HFFc6 (cell line): ENCODE results near the gene ZFP3. TPM values are rescaled to one million over a fixed set of nuclear protein-coding genes. Genes with fewer than 3 reads are reported as not detected.
A peak's percentile ranks its signal among the peaks of the same experiment; 100 is the strongest.
"Not testable (repeated sequence)": the region's sequence is repeated elsewhere in the genome, so short reads cannot be mapped to it uniquely, and the experiment has no call there.

Experiments
- DNase-seq: peaks from one replicate; pipeline ENCODE4 v3.0.0-alpha.2; 2018
- H3K27ac Mint-ChIP-seq: 2 replicates; pipeline ENCODE4 v1.8.0; 2020; ENCODE audit warnings: mild to moderate bottlenecking, mixed read lengths
- H3K27me3 Mint-ChIP-seq: 2 replicates; pipeline ENCODE4 v1.8.0; 2021; ENCODE audit warnings: mild to moderate bottlenecking, moderate library complexity, mixed read lengths; ENCODE audit not compliant: insufficient read depth
- H3K36me3 Mint-ChIP-seq: 2 replicates; pipeline ENCODE4 v1.8.0; 2021; ENCODE audit warnings: low read depth, mixed read lengths
- H3K4me1 Mint-ChIP-seq: 2 replicates; pipeline ENCODE4 v1.8.0; 2020; ENCODE audit warnings: low read depth, mixed read lengths
- H3K4me3 Mint-ChIP-seq: 2 replicates; pipeline ENCODE4 v1.8.0; 2020; ENCODE audit warnings: mild to moderate bottlenecking, moderate library complexity, mixed read lengths
- H3K9me3 Mint-ChIP-seq: 2 replicates; pipeline ENCODE4 v1.8.0; 2020; ENCODE audit warnings: mild to moderate bottlenecking, mixed read lengths
- CTCF ChIP-seq: fragments of 200-600 bp; sonication (generic); IDR thresholded peaks from 2 replicates; pipeline ENCODE4 v1.5.0; 2021; ENCODE audit warnings: antibody characterized with exemption, mild to moderate bottlenecking
- long read RNA-seq: library from polyadenylated mRNA; unstranded; transcript quantifications from one replicate; pipeline ENCODE4 v2.0.0, GENCODE V29; 2019
- total RNA-seq, 6 experiments: library from RNA; stranded (reverse); fragmentation: NEBNext Ultra II Directional; extraction: Animal tissue kit (Norgen Biotek cat#: 25700); gene quantifications; 2 replicates in 1 of 6; 3 replicates in 5 of 6; pipeline ENCODE4 v1.2.3, GENCODE V29; 2021

The ZFP3 gene
- under 1 TPM in 5 of 6 experiments, not detected in 1; 0.09 to 0.19 (median 0.13) TPM for total RNA-seq
- long read RNA-seq = 0 reads

DNA sequence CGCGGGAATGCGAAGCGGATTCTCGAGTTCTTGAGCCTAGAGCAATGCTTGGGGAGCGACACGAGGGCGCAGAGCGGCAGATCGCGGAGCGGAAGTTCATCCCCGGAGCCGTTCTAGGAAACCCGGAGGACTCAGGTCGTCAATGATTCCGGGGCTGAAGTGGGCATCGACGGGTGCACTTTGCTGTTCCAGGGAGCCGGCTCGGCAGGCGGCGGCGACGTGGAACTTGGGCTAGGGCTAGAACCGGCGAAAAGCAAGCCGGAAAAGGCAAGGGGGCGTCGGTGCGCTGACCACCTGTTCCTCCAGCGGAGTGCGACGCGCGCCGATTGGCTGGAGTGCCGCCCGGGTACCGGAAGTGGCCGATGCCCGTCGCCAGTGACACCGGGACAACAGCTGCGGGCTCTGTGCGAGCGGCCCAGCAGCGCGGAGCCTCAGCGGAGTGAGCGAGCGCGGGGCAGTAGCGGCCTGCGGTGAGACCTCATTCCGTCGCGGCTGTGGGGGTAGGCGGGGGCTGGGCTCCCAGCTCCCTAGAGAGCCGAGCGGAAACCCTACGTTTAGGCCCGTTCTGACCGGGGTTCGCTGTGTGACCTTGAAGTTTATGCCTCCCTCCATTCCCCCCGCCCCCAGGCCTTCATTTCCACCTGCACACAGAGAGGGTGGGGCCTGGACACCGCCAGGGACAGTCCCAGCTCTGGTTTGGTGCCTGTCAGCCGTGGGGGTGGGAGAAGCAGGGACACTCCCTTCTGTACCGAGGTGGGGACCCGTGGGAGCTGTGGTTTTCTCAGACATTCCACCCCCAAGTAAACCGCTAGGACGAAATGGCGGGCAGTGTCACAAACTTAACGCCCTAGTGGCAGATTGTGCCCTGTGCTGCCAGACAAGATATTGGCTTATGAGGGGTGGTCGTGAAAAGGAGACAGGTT, at the start of gene ZFP3:
Gene ZFP3 (plus strand): TSS at position 362 of the 923 bp plus-strand sequence. CDS start 13,038 bp downstream, outside the sequence.
- no peak within 1 kb of the TSS for H3K27ac Mint-ChIP-seq
- no peak for TF ChIP-seq CTCF
- H3K4me1 Mint-ChIP-seq = no peaks in the 10 kb centered on the region
- H3K27me3 Mint-ChIP-seq = peaks cover 2% of the 10 kb centered on the region; the same call in 1 of the 2 replicates
- DNase-seq = no peak
- H3K4me3 Mint-ChIP-seq = peak within 1 kb of the TSS; percentile 71
- H3K36me3 Mint-ChIP-seq = peaks cover 12% of the 10 kb centered on the region
- H3K9me3 Mint-ChIP-seq = peaks cover 34% of the 10 kb centered on the region

- H3K4me1 Mint-ChIP-seq = peaks cover 12% of the 10 kb centered on the region
- not testable (repeated sequence) for DNase-seq, H3K36me3 Mint-ChIP-seq, H3K4me3 Mint-ChIP-seq, H3K27ac Mint-ChIP-seq, H3K27me3 Mint-ChIP-seq, H3K9me3 Mint-ChIP-seq
Observed at GRCh38 chr17:5030168-5030567, 48.1 kb upstream of the ZFP3 start.

- peak; percentile 88 for TF ChIP-seq CTCF
- DNase-seq = peak; percentile 60
- Mint-ChIP-seq H3K27me3 (peaks cover 8% of the 10 kb centered on the region), H3K9me3 (no peaks in the 10 kb centered on the region), H3K36me3 (no peaks in the 10 kb centered on the region), H3K27ac (0 out of 2 replicates have a peak overlapping the region, but pooled peaks have one; percentile 17), H3K4me3 (peak overlapping the region; percentile 80), H3K4me1 (peaks cover 6% of the 10 kb centered on the region)
Observed at GRCh38 chr17:5031365-5032082, 46.7 kb upstream of the ZFP3 start.

GRCh38 chr17:5032865-5033264, 45.4 kb upstream of the ZFP3 start:
- Mint-ChIP-seq H3K4me3 (no peak overlapping the region), H3K36me3 (no peaks in the 10 kb centered on the region), H3K4me1 (peaks cover 6% of the 10 kb centered on the region), H3K27ac (no peak overlapping the region), H3K27me3 (peaks cover 15% of the 10 kb centered on the region), H3K9me3 (no peaks in the 10 kb centered on the region)
- TF ChIP-seq CTCF = no peak
- DNase-seq = no peak

GRCh38 chr17:5033352-5034015, 44.8 kb upstream of the ZFP3 start:
- H3K9me3 Mint-ChIP-seq = no peaks in the 10 kb centered on the region
- H3K4me1 Mint-ChIP-seq = peaks cover 6% of the 10 kb centered on the region
- H3K27me3 Mint-ChIP-seq = peaks cover 15% of the 10 kb centered on the region
- peak; percentile 17 for TF ChIP-seq CTCF
- no peak overlapping the region for H3K27ac Mint-ChIP-seq
- no peaks in the 10 kb centered on the region for H3K36me3 Mint-ChIP-seq
- DNase-seq = no peak
- no peak overlapping the region for H3K4me3 Mint-ChIP-seq
